ENCODE results near the gene DYSF.
"Not testable (repeated sequence)": the region's sequence is repeated elsewhere in the genome, so short reads cannot be mapped to it uniquely, and the experiment has no call there.

Gene DYSF

GRCh38 chr2:71483246-71483645 is 29.9 kb downstream of the DYSF start:
- no peak overlapping the region for H3K27ac ChIP-seq
- TF ChIP-seq, protein P1, sequence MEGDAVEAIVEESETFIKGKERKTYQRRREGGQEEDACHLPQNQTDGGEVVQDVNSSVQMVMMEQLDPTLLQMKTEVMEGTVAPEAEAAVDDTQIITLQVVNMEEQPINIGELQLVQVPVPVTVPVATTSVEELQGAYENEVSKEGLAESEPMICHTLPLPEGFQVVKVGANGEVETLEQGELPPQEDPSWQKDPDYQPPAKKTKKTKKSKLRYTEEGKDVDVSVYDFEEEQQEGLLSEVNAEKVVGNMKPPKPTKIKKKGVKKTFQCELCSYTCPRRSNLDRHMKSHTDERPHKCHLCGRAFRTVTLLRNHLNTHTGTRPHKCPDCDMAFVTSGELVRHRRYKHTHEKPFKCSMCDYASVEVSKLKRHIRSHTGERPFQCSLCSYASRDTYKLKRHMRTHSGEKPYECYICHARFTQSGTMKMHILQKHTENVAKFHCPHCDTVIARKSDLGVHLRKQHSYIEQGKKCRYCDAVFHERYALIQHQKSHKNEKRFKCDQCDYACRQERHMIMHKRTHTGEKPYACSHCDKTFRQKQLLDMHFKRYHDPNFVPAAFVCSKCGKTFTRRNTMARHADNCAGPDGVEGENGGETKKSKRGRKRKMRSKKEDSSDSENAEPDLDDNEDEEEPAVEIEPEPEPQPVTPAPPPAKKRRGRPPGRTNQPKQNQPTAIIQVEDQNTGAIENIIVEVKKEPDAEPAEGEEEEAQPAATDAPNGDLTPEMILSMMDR (conservative IDR thresholded peaks at IDR 0.05; ENCODE audit: low read depth) = no peak
- ChIA-PET CTCF (no interaction called here), POLR2A (ENCODE audit: low non-redundant PET) (no interaction called here)
- DNase-seq (ENCODE audit: low spot score) = no peak

- no peak for DNase-seq (ENCODE audit: low spot score)
- H3K27ac ChIP-seq = no peak overlapping the region
- CTCF ChIA-PET = no interaction called here
- TF ChIP-seq, protein P1 (conservative IDR thresholded peaks at IDR 0.05; ENCODE audit: low read depth) = no peak
- POLR2A ChIA-PET (ENCODE audit: low non-redundant PET) = no interaction called here
Observed at GRCh38 chr2:71484354-71484753, 31.0 kb downstream of the DYSF start.

DNA sequence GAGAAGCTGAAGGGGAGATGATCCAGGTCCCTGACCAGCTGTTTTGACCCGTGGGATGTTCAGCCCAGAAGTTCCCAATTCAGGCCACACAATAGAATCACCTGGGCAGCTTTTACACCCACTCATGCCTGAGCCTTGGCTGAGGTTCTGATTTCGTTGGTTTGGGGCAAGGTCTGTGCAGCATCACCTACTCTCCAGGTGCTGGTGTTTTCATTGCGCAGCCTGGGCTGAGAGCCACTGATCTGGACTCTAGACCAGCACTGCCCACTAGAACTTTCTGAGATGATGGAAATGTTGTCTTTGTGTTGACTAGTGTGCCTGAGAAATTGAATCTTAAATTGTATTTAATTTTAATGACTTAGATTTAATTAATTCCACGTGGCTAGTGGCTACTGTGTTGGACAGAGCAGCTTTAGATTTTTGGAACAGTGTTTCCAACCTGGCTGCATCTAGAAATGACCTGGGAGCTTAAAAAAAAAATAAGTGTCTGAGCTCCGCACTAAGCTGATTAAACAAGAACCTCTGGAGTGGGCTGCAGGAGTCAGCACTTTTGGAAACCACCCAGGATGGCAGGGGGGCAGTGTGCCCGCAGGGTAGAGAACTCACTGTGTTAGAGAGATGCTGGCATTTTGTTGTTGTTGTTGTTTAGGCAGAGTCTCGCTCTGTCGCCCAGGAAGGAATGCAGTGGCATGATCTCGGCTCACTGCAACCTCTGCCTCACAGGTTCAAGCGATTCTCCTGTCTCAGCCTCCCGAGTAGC is 33.7 kb downstream of the DYSF start:
- TF ChIP-seq, protein P1 (conservative IDR thresholded peaks at IDR 0.05; ENCODE audit: low read depth) = no peak
- no peak overlapping the region for H3K27ac ChIP-seq
- DNase-seq (ENCODE audit: low spot score) = no peak
- ChIA-PET POLR2A (ENCODE audit: low non-redundant PET) (no interaction called here), CTCF (interaction anchor here (0.6 kb wide), 1 partner anchor 1390 kb away, joined by 3 read pairs; no protein-coding TSS in a partner anchor)

GRCh38 chr2:71491551-71491950 is 38.2 kb downstream of the DYSF start:
- POLR2A ChIA-PET (ENCODE audit: low non-redundant PET); DNase-seq (ENCODE audit: low spot score); CTCF ChIA-PET; H3K27ac ChIP-seq: not testable (repeated sequence)

DNA sequence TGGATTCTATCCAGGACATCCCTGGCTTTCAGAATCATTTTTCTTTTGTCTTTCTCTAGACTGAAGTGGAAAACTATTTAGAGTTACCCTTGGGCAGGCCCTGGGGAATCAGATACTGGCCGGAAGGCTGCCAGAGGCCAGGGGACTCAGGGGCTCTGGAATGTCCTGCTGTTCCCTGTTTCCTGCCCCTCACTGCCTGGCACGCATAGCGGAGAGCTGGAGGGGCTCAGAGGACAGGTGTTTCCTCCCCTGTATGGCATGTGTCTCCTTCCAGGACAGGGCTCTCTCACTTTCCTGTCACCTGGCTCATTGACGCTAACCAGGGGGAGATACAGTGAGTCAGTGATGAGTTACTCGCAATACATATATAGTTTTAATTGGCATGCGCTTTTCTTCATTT is 38.8 kb downstream of the DYSF start:
- ChIA-PET POLR2A (ENCODE audit: low non-redundant PET) (no interaction called here), CTCF (no interaction called here)
- TF ChIP-seq, protein P1 (conservative IDR thresholded peaks at IDR 0.05; ENCODE audit: low read depth) = no peak
- DNase-seq (ENCODE audit: low spot score) = no peak
- H3K27ac ChIP-seq = no peak overlapping the region

- TF ChIP-seq, protein P1 (conservative IDR thresholded peaks at IDR 0.05; ENCODE audit: low read depth) = no peak
- CTCF ChIA-PET = interaction anchor here (0.7 kb wide), 1 partner anchor 70 kb away, joined by 3 read pairs; no protein-coding TSS in a partner anchor
- POLR2A ChIA-PET (ENCODE audit: low non-redundant PET) = no interaction called here
- no peak overlapping the region for H3K27ac ChIP-seq
- no peak for DNase-seq (ENCODE audit: low spot score)
Observed at GRCh38 chr2:71494091-71494490, 40.7 kb downstream of the DYSF start.

DNA sequence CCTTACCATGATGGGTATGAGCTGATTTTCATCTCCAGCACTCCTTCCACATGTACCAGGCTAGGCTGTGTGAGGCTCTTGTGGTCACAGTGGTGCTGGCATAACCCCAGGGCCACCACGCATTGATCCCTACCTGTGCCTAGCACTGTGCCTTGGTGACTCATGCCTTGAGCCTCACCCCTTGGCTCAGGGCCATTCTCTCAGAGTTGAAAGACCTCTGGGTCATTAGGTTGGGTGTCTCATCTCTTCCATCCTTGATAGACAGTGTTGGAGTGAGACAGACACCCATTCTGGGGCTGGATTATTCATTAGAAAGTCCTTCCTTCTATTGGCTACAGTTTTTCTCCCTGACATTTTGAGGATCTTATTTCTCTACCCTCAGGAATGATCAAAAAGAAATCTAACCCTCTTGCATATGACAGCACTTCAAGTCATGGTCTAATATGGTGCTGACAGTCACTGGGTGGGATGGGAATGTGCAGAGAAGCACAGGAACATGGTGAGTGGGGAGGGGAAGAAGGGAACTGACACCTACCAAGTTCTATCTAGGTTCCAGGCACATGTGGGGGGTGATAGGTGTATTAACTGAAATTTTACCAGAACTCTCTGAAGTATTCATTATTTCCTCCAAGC is 41.3 kb downstream of the DYSF start:
- no peak for DNase-seq (ENCODE audit: low spot score)
- CTCF ChIA-PET = no interaction called here
- H3K27ac ChIP-seq = no peak overlapping the region
- TF ChIP-seq, protein P1 (conservative IDR thresholded peaks at IDR 0.05; ENCODE audit: low read depth) = no peak
- POLR2A ChIA-PET (ENCODE audit: low non-redundant PET) = no interaction called here

Data from RWPE1 (cell line).